Karpas-422 (cell line): ENCODE data around the gene SHB. TPM values are rescaled to one million over a fixed set of nuclear protein-coding genes. Genes with fewer than 3 reads are reported as not detected.

Experiments
- DNase-seq: peaks from one replicate; pipeline ENCODE4 v3.0.0-alpha.2; 2015
- H2AFZ ChIP-seq: fragments of 200-600 bp; sonication (generic); 2 replicates; pipeline ENCODE4 v1.6.1; 2014; ENCODE audit warnings: antibody characterized with exemption, low read length, mixed read lengths
- H3K27ac ChIP-seq: fragments of 200-600 bp; sonication (generic); 2 replicates; pipeline ENCODE4 v1.5.1; 2014; ENCODE audit warnings: mild to moderate bottlenecking, low read length, moderate library complexity
- H3K27me3 ChIP-seq: fragments of 200-600 bp; sonication (generic); 2 replicates; pipeline ENCODE4 v1.6.1; 2014; ENCODE audit warnings: low read length, mixed read lengths
- H3K36me3 ChIP-seq: fragments of 200-600 bp; sonication (generic); 2 replicates; pipeline ENCODE4 v1.6.1; 2014; ENCODE audit warnings: low read length, mixed read lengths; ENCODE audit not compliant: insufficient read depth
- H3K4me1 ChIP-seq: fragments of 200-600 bp; sonication (generic); 2 replicates; pipeline ENCODE4 v1.6.1; 2014; ENCODE audit warnings: mild to moderate bottlenecking, low read length, mixed read lengths
- H3K4me2 ChIP-seq: fragments of 200-600 bp; sonication (generic); 2 replicates; pipeline ENCODE4 v1.6.1; 2014; ENCODE audit warnings: low read length, low read depth, mild to moderate bottlenecking; ENCODE audit not compliant: poor library complexity, severe bottlenecking
- H3K4me3 ChIP-seq: fragments of 200-600 bp; sonication (generic); 2 replicates; pipeline ENCODE4 v1.5.1; 2014; ENCODE audit warnings: mild to moderate bottlenecking, antibody characterized with exemption, low read length, mixed read lengths
- H3K79me2 ChIP-seq: fragments of 200-600 bp; sonication (generic); 2 replicates; pipeline ENCODE4 v1.6.1; 2014; ENCODE audit warnings: mild to moderate bottlenecking, low read length, mixed read lengths
- H3K9ac ChIP-seq: fragments of 200-600 bp; sonication (generic); 2 replicates; pipeline ENCODE4 v1.6.0; 2014; ENCODE audit warnings: low read length
- H3K9me2 ChIP-seq: fragments of 200-600 bp; sonication (generic), shearing (Covaris generic); replicated peaks from 2 replicates; pipeline ENCODE4 v1.6.0; 2014; ENCODE audit warnings: mild to moderate bottlenecking, low read length, moderate library complexity; ENCODE audit not compliant: insufficient read depth
- H3K9me3 ChIP-seq: fragments of 300-700, 200-600 bp; sonication (generic); 2 replicates; pipeline ENCODE4 v1.6.1; 2014; ENCODE audit warnings: low read length, mixed read lengths
- H4K20me1 ChIP-seq: fragments of 200-600 bp; sonication (generic); 2 replicates; pipeline ENCODE4 v1.6.1; 2014; ENCODE audit warnings: mild to moderate bottlenecking, antibody characterized with exemption, low read length, low read depth; ENCODE audit not compliant: insufficient read depth
- total RNA-seq: library from RNA; depleted of rRNA; stranded (reverse); fragments of >200 nt; shearing (Covaris generic); gene quantifications from 2 replicates; pipeline ENCODE4 v1.2.3, GENCODE V29; 2014; ENCODE audit warnings: low replicate concordance

SHB gene
- total RNA-seq, 1 experiment from 2014 or later: 27.1 TPM

DNA sequence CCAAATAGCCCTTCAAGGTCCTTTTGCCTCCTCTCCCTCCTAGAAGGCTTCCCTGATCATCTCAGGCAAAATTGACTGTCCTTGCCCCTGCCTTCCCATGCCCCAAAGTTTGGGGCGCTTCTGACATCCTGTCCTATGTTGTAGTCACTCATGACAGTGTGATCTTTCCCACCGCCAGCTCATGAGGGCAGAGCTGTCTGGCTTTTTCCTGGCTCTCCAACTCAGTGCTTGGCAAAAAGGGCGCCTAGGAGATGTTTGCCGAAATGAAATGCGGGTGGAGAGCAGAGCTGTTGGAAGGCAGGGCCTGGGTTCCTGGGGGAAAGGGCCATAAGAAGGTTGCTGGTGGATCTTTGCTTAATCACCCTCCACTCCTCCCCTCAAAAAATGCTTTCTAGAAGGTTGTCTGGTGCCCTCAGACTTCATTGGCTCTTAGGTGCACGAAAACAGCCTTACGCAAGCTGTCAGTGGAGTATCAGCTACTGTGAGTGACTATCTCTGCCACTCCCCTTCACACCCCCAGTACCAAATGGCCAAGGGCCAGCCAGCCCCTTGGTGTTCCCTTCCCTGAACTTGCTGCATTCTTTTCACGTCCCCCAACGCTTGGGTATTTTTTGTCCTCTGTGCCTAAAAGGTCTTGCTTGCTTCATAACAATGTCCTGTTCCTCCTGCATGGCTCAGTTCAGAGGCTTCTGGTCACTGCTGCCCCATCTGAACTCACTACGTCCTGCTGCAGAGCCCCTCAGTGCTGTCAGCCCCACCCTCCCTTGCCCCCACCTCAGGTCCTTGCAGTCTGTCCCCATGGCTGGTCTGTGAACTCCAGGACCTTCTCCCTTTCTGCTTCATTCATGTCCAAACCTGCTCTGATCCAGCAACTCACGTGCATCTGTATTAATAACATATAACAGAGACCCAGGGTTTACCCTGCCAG lies 162.5 kb downstream of the SHB start:
- Histone ChIP-seq H3K27me3 (no peaks in the 10 kb centered on the region), H3K4me1 (peaks cover 28% of the 10 kb centered on the region), H2AFZ (no peak overlapping the region), H3K27ac (no peak overlapping the region), H3K9me3 (no peaks in the 10 kb centered on the region), H3K4me2 (no peak overlapping the region), H3K9me2 (no peaks in the 10 kb centered on the region), H3K36me3 (no peaks in the 10 kb centered on the region), H4K20me1 (no peaks in the 10 kb centered on the region; the same call in 1 of the 2 replicates), H3K4me3 (no peak overlapping the region), H3K9ac (no peak overlapping the region), H3K79me2 (peaks cover 22% of the 10 kb centered on the region)
- DNase-seq: no peak

GRCh38 chr9:37905776-37906175 lies 163.3 kb downstream of the SHB start:
- DNase-seq: no peak
- H4K20me1 ChIP-seq: no peaks in the 10 kb centered on the region; the same call in 1 of the 2 replicates
- H3K9ac ChIP-seq: no peak overlapping the region
- H3K9me3 ChIP-seq: no peaks in the 10 kb centered on the region
- no peak overlapping the region for H3K4me3 ChIP-seq
- H3K27me3 ChIP-seq: no peaks in the 10 kb centered on the region
- H3K36me3 ChIP-seq: 0 out of 2 replicates have a peak, but pooled peaks cover 3% of the 10 kb centered on the region
- no peak overlapping the region for H2AFZ ChIP-seq
- peaks cover 26% of the 10 kb centered on the region for H3K4me1 ChIP-seq
- no peak overlapping the region for H3K27ac ChIP-seq
- H3K4me2 ChIP-seq: no peak overlapping the region
- peaks cover 30% of the 10 kb centered on the region for H3K79me2 ChIP-seq
- no peaks in the 10 kb centered on the region for H3K9me2 ChIP-seq

DNA sequence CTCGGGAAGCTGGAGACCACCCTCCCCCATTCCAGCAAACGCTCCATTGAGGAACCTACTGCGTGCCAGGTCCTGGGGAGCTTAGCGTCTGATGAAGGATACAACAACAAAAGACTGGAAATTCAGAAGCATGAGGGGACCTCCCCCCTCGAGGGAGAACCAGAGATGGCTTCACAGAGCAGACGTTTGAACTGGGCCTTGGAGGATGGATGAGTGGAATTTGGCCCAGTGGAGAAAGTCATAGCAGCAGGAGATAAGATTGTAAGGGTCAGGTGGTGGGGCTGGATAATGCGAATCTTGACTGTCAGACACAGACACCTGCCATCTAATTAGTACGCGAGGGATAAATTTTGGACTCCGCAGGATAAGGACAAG lies 163.9 kb downstream of the SHB start:
- H3K27me3 ChIP-seq: no peaks in the 10 kb centered on the region
- peaks cover 36% of the 10 kb centered on the region for H3K79me2 ChIP-seq
- H4K20me1 ChIP-seq: no peaks in the 10 kb centered on the region; the same call in 1 of the 2 replicates
- H3K9ac ChIP-seq: peak overlapping the region; percentile 88
- no peak for DNase-seq
- peak overlapping the region; percentile 72 for H3K4me2 ChIP-seq
- H3K27ac ChIP-seq: no peak overlapping the region
- peak overlapping the region; percentile 79; the same call in 1 of the 2 replicates for H3K4me3 ChIP-seq
- H3K4me1 ChIP-seq: peaks cover 26% of the 10 kb centered on the region
- H2AFZ ChIP-seq: no peak overlapping the region
- H3K9me3 ChIP-seq: no peaks in the 10 kb centered on the region
- 0 out of 2 replicates have a peak, but pooled peaks cover 3% of the 10 kb centered on the region for H3K36me3 ChIP-seq
- no peaks in the 10 kb centered on the region for H3K9me2 ChIP-seq

- Histone ChIP-seq H3K9ac (peak overlapping the region; percentile 88), H3K4me1 (peaks cover 26% of the 10 kb centered on the region), H3K9me3 (no peaks in the 10 kb centered on the region), H3K27ac (no peak overlapping the region), H4K20me1 (no peaks in the 10 kb centered on the region; the same call in 1 of the 2 replicates), H3K36me3 (0 out of 2 replicates have a peak, but pooled peaks cover 3% of the 10 kb centered on the region), H3K27me3 (no peaks in the 10 kb centered on the region), H2AFZ (peak overlapping the region; percentile 40; the same call in 1 of the 2 replicates), H3K9me2 (no peaks in the 10 kb centered on the region), H3K4me2 (peak overlapping the region; percentile 72), H3K4me3 (peak overlapping the region; percentile 79), H3K79me2 (peaks cover 36% of the 10 kb centered on the region)
- DNase-seq: no peak
Measured at GRCh38 chr9:37904445-37905130, 164.4 kb downstream of the SHB start.

DNA sequence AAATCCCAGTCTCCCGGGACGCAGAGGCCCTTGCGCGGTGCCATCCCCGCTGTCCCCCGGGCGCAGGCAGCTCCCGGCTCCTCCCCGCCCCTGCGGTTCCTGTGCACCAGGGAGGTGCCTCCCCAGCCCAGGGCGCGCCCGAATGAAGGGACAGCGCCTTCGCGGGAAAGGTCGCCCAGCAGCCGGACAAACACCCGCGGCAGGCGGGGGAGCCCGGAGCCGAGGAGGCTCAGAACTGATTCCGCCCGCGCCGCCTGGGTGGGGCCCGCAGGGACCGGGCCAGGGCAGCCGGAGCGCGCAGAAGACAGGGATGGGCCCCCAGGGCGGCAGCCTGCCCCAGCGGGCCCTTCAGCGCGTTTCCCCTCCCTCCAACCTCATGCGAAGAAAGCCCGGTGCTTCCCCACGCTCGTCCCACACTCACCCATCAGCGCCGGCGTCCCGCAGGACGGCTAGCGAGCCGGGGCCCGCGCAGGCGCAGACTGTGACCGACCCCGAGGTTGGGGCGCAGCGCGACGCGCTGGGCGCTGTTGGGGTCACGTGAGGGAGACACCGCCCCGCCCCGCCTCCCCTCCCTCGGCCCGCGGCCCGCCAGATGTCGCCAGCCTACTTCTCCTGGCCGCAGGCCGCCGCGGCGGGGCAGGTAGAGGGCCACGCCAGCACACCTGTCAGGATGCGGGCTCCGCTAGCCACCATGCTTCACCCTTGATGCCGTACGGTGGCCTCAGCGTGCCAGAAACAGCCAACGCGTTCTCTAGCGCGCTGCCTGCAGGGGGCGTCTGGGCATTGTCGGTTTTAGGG lies 165.2 kb downstream of the SHB start, which contains the start of gene SLC25A51:
Gene SLC25A51, minus strand, starts transcription at position 481 of the 798 bp plus-strand sequence. CDS start 15,577 bp downstream, outside the sequence.
- Histone ChIP-seq H3K9me3 (no peaks in the 10 kb centered on the region), H2AFZ (peak within 1 kb of the TSS; percentile 42; the same call in 1 of the 2 replicates), H3K4me1 (peaks cover 26% of the 10 kb centered on the region), H3K9ac (peak within 1 kb of the TSS; percentile 88), H3K4me2 (peak within 1 kb of the TSS; percentile 72), H3K79me2 (peaks cover 38% of the 10 kb centered on the region), H3K4me3 (peak within 1 kb of the TSS; percentile 79), H3K27me3 (no peaks in the 10 kb centered on the region), H4K20me1 (no peaks in the 10 kb centered on the region; the same call in 1 of the 2 replicates), H3K27ac (peak within 1 kb of the TSS; percentile 27; the same call in 1 of the 2 replicates), H3K9me2 (no peaks in the 10 kb centered on the region), H3K36me3 (peaks cover 5% of the 10 kb centered on the region; the same call in 1 of the 2 replicates)
- peak; percentile 97 for DNase-seq

DNA sequence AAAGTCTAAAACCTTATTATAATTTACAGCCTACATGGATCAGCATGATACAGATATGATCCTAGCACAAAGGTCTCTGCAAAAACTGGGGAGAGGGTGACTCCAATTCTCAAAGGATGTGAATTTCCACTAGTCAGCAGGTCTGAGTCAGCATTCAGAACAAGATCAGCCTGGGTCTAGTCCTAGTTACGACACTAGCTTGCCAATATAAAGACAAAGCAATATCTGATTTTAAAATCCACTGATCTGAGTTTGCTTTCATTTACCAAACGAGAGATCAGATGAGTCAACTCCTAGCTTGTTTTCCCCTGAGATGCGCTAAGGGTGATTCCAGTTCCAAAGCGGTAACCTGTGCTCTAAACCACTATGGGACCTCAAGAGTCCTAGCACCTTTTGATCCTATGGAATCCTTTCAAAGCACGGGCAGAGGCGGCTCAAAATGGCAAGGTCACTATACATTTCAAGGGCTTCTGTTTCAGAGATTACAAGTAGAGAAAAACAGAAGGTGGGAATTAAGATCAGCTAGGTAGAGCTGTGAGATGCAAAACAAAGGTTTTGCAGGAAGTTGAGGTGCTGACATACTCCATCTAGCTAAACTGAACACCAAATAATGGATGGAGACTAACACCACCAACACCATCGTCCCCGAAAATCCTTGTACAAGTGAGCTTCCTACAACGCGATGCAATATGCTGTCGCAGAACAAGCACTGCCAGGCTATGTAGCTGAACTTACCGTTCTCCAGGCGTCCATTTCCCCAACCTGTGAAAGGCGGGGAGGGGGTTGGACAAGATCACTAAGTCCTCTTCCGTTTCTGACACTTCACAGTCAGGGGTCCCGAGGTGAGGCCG lies 166.0 kb downstream of the SHB start:
- H3K79me2 ChIP-seq: peaks cover 40% of the 10 kb centered on the region
- no peaks in the 10 kb centered on the region for H3K9me3 ChIP-seq
- peak overlapping the region; percentile 27; the same call in 1 of the 2 replicates for H3K27ac ChIP-seq
- peak; percentile 75 for DNase-seq
- no peaks in the 10 kb centered on the region for H3K27me3 ChIP-seq
- H2AFZ ChIP-seq: peak overlapping the region; percentile 42; the same call in 1 of the 2 replicates
- no peaks in the 10 kb centered on the region for H3K9me2 ChIP-seq
- peaks cover 26% of the 10 kb centered on the region for H3K4me1 ChIP-seq
- H3K9ac ChIP-seq: peak overlapping the region; percentile 88
- H3K36me3 ChIP-seq: peaks cover 8% of the 10 kb centered on the region; the same call in 1 of the 2 replicates
- H3K4me3 ChIP-seq: peak overlapping the region; percentile 79
- H3K4me2 ChIP-seq: peak overlapping the region; percentile 72
- H4K20me1 ChIP-seq: no peaks in the 10 kb centered on the region; the same call in 1 of the 2 replicates

- H4K20me1 ChIP-seq: no peaks in the 10 kb centered on the region; the same call in 1 of the 2 replicates
- no peaks in the 10 kb centered on the region for H3K27me3 ChIP-seq
- H3K9me2 ChIP-seq: no peaks in the 10 kb centered on the region
- H3K4me1 ChIP-seq: peaks cover 26% of the 10 kb centered on the region
- H3K9ac ChIP-seq: peak overlapping the region; percentile 88
- peaks cover 44% of the 10 kb centered on the region for H3K79me2 ChIP-seq
- no peak for DNase-seq
- no peak overlapping the region for H3K27ac ChIP-seq
- no peaks in the 10 kb centered on the region for H3K9me3 ChIP-seq
- H2AFZ ChIP-seq: no peak overlapping the region
- peak overlapping the region; percentile 79 for H3K4me3 ChIP-seq
- H3K4me2 ChIP-seq: peak overlapping the region; percentile 72
- peaks cover 12% of the 10 kb centered on the region; the same call in 1 of the 2 replicates for H3K36me3 ChIP-seq
Measured at GRCh38 chr9:37902131-37902530, 166.9 kb downstream of the SHB start.
